Neural cell (in vitro differentiated cells): ENCODE data around the gene CTDNEP1.

Experiments used
- CTCF ChIP-seq: fragments of 450-650 bp; IDR thresholded peaks from 2 replicates; pipeline ENCODE4 v1.5.1; 2014; ENCODE audit warnings: antibody characterized with exemption, mild to moderate bottlenecking, moderate library complexity; ENCODE audit not compliant: poor library complexity, severe bottlenecking
- EP300 ChIP-seq: fragments of 450-650 bp; conservative IDR thresholded peaks from 2 replicates; pipeline ENCODE4 v1.6.1; 2014; ENCODE audit warnings: antibody characterized with exemption, mild to moderate bottlenecking, moderate library complexity; ENCODE audit not compliant: poor library complexity, severe bottlenecking
- EZH2 ChIP-seq: fragments of 200-600, 300-800 bp; shearing (Covaris generic), sonication (generic); IDR thresholded peaks from 2 replicates; pipeline ENCODE4 v1.6.1; 2014; ENCODE audit warnings: antibody characterized with exemption, low read length, borderline replicate concordance, mild to moderate bottlenecking; ENCODE audit not compliant: insufficient read depth, poor library complexity, severe bottlenecking
- MXI1 ChIP-seq: fragments of 450-650 bp; conservative IDR thresholded peaks from 2 replicates; pipeline ENCODE4 v1.6.1; 2014; ENCODE audit warnings: antibody characterized with exemption, mild to moderate bottlenecking; ENCODE audit not compliant: poor library complexity, severe bottlenecking
- POLR2AphosphoS5 ChIP-seq: IDR thresholded peaks from 2 replicates; pipeline ENCODE4 v1.6.1; 2012
- RAD21 ChIP-seq: fragments of 450-650 bp; conservative IDR thresholded peaks from 2 replicates; pipeline ENCODE4 v1.6.1; 2014; ENCODE audit warnings: antibody characterized with exemption, mild to moderate bottlenecking, moderate library complexity
- SMC3 ChIP-seq: fragments of 450-650 bp; conservative IDR thresholded peaks from 2 replicates; pipeline ENCODE4 v1.6.1; 2014; ENCODE audit warnings: antibody characterized with exemption, mild to moderate bottlenecking, moderate library complexity; ENCODE audit not compliant: poor library complexity
- TAF1 ChIP-seq: IDR thresholded peaks from 2 replicates; pipeline ENCODE4 v1.6.1; 2012; ENCODE audit warnings: low read depth

GRCh38 chr17:7284911-7285310 lies 33.4 kb upstream of the CTDNEP1 start:
- no peak for TF ChIP-seq EP300
- TF ChIP-seq CTCF: no peak
- no peak for TF ChIP-seq POLR2AphosphoS5
- no peak for TF ChIP-seq EZH2
- TF ChIP-seq MXI1: no peak
- TF ChIP-seq SMC3: no peak
- no peak for TF ChIP-seq TAF1
- no peak for TF ChIP-seq RAD21
